ENCODE results near the gene SLC9C1. TPM values are rescaled to one million over a fixed set of nuclear protein-coding genes. Genes with fewer than 3 reads are reported as not detected.
A peak's percentile ranks its signal among the peaks of the same experiment; 100 is the strongest.

The SLC9C1 gene
- total RNA-seq, 1 experiment from 2014 or later: 0.50 TPM

GRCh38 chr3:112117841-112118571, 176.0 kb downstream of the SLC9C1 start:
- Histone ChIP-seq H3K79me1 (ENCODE audit: insufficient read depth, low read depth, low read length, poor library complexity, severe bottlenecking) (no peaks in the 10 kb centered on the region), H4K20me1 (ENCODE audit: control insufficient read depth, insufficient read depth, insufficient read length) (no peaks in the 10 kb centered on the region), H3K79me2 (ENCODE audit: insufficient read depth, low read length) (no peaks in the 10 kb centered on the region), H3K9me3 (ENCODE audit: control insufficient read depth, low read depth, low read length) (no peaks in the 10 kb centered on the region), H2BK12ac (ENCODE audit: insufficient read length, low read depth, low read length) (no peak overlapping the region), H2BK20ac (ENCODE audit: low read depth, low read length, poor library complexity, severe bottlenecking) (no peak overlapping the region), H2BK15ac (ENCODE audit: low read depth, low read length) (no peak overlapping the region), H4K91ac (ENCODE audit: insufficient read length, low read depth, low read length) (no peak overlapping the region), H2BK5ac (ENCODE audit: insufficient read length, low read length) (no peak overlapping the region), H3K4ac (ENCODE audit: low read depth, low read length) (no peak overlapping the region), H3T11ph (ENCODE audit: low read length) (no peak overlapping the region), H3K23me2 (ENCODE audit: insufficient read length, low read depth, low read length, poor library complexity, severe bottlenecking) (no peaks in the 10 kb centered on the region), H2BK120ac (ENCODE audit: low read depth, low read length, poor library complexity, severe bottlenecking) (no peak overlapping the region), H3K4me1 (ENCODE audit: insufficient read depth, low read length) (no peaks in the 10 kb centered on the region), H3K56ac (ENCODE audit: insufficient read length, low read depth, low read length) (no peak overlapping the region), H4K5ac (ENCODE audit: insufficient read length, low read depth, low read length) (no peak overlapping the region), H3K9ac (ENCODE audit: extremely low read depth, insufficient read length, low read length) (no peak overlapping the region), H3K27ac (ENCODE audit: insufficient read length, low read depth, low read length) (no peak overlapping the region), H4K8ac (replicated peaks; ENCODE audit: insufficient read length, low read depth, low read length) (no peak overlapping the region), H3K18ac (ENCODE audit: insufficient read length, low read depth, low read length) (no peak overlapping the region), H3K23ac (ENCODE audit: insufficient read length, low read depth, low read length) (no peak overlapping the region), H3K4me2 (ENCODE audit: insufficient read depth, insufficient read length, low read length) (no peak overlapping the region), H3K14ac (ENCODE audit: insufficient read depth, low read length) (no peak overlapping the region), H3K27me3 (ENCODE audit: insufficient read depth, low read length) (no peaks in the 10 kb centered on the region), H2AFZ (ENCODE audit: low read length) (no peak overlapping the region), H2AK5ac (ENCODE audit: insufficient read length, low read length) (no peak overlapping the region)
- H3K27ac Mint-ChIP-seq: peak overlapping the region in 1 of 3 experiments; percentile 34; a peak in 1 of 7 replicates
- peak; percentile 37 for DNase-seq
- no peak overlapping the region for H3K4me3 Mint-ChIP-seq
- no peaks in the 10 kb centered on the region for H3K27me3 Mint-ChIP-seq (ENCODE audit: low read depth)
- H3K4me1 Mint-ChIP-seq: peaks cover 24 to 28% of the 10 kb centered on the region in 2 experiments
- TF ChIP-seq, protein P1, sequence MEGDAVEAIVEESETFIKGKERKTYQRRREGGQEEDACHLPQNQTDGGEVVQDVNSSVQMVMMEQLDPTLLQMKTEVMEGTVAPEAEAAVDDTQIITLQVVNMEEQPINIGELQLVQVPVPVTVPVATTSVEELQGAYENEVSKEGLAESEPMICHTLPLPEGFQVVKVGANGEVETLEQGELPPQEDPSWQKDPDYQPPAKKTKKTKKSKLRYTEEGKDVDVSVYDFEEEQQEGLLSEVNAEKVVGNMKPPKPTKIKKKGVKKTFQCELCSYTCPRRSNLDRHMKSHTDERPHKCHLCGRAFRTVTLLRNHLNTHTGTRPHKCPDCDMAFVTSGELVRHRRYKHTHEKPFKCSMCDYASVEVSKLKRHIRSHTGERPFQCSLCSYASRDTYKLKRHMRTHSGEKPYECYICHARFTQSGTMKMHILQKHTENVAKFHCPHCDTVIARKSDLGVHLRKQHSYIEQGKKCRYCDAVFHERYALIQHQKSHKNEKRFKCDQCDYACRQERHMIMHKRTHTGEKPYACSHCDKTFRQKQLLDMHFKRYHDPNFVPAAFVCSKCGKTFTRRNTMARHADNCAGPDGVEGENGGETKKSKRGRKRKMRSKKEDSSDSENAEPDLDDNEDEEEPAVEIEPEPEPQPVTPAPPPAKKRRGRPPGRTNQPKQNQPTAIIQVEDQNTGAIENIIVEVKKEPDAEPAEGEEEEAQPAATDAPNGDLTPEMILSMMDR (conservative IDR thresholded peaks at IDR 0.05): peak; percentile 36; the same call in 2 of the 3 replicates
- no CpG with 5 or more reads among the region's 4 CpGs for WGBS (ENCODE audit: extremely low coverage, insufficient read length, low lambda C conversion rate)
- H3K9me3 Mint-ChIP-seq: no peaks in the 10 kb centered on the region; a peak in 1 of 5 replicates
- H3K36me3 Mint-ChIP-seq (ENCODE audit: insufficient read depth in 1 of 3, low read depth in 3 of 3): peaks cover 7 to 18% (median 11%) of the 10 kb centered on the region in 3 experiments; a peak in 5 of 7 replicates
